A673 (cell line): ENCODE results near the gene MXRA8.

Source experiments
- EZH2 ChIP-seq: fragments of 200-600 bp; sonication (generic); IDR thresholded peaks from 2 replicates; pipeline ENCODE4 v1.6.1; 2017; ENCODE audit warnings: borderline replicate concordance, low read depth, mild to moderate bottlenecking, mixed read lengths, antibody characterized with exemption, low read length; ENCODE audit not compliant: poor library complexity, severe bottlenecking
- TF ChIP-seq, protein P1 (sequence below): fragments of 300-800, 200-600 bp; sonication (generic); conservative IDR thresholded peaks from 2 replicates; pipeline ENCODE4 v1.5.1; 2017; ENCODE audit warnings: low read depth, mild to moderate bottlenecking, antibody characterized with exemption, low read length, moderate library complexity, mixed read lengths

DNA sequence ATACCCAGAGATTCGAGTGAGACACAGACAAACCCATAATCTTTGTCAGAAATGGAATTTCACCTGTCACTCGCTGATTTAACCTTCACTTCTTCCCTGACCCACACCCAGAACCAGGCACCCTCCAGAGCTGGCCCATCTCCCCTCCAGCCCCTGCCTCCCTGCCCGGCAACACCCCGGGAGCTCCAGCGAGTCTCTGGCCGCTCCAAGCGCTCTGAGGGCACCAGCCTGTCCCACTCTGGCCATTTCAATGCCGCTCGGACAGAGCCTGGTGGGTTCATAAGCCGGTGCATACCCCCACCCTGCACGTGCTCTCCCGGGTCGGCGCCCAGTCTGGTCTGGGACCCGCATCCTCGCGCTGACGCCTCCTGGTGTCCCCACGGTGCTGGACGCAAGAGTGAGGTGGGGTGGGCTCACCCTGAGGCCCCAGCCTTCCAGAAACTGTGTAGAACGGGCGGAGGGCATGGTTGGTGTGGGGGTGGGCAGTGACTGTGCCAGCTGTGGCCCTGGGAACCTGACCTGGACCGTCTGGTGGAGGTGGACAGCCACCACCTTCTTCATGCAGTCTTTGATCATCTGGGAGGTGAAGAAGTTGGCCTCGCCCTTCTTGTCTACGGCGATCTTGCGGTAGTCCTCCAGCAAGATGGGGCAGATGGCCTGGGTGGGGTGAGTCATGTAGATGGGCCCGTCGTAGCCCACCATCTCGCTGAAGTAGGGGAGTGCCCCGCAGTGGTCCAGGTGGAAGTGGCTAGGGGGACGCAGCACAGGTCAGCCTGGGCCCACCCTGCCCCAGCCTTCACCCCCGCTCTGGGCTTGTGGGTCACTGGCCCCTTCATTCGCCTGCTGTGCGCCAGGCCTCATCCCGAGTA, 39.3 kb downstream of the MXRA8 start:
- TF ChIP-seq, protein P1, sequence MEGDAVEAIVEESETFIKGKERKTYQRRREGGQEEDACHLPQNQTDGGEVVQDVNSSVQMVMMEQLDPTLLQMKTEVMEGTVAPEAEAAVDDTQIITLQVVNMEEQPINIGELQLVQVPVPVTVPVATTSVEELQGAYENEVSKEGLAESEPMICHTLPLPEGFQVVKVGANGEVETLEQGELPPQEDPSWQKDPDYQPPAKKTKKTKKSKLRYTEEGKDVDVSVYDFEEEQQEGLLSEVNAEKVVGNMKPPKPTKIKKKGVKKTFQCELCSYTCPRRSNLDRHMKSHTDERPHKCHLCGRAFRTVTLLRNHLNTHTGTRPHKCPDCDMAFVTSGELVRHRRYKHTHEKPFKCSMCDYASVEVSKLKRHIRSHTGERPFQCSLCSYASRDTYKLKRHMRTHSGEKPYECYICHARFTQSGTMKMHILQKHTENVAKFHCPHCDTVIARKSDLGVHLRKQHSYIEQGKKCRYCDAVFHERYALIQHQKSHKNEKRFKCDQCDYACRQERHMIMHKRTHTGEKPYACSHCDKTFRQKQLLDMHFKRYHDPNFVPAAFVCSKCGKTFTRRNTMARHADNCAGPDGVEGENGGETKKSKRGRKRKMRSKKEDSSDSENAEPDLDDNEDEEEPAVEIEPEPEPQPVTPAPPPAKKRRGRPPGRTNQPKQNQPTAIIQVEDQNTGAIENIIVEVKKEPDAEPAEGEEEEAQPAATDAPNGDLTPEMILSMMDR = no peak
- TF ChIP-seq EZH2 = no peak
